HG03039 (cell line): Measurements from ENCODE around the gene NSA2.
"Not testable (repeated sequence)": the region's sequence is repeated elsewhere in the genome, so short reads cannot be mapped to it uniquely, and the experiment has no call there.

Experiments used
- ATAC-seq: cut with Tn5 transposase; IDR thresholded peaks from one replicate; pipeline ENCODE4 v1.9.1; 2021; ENCODE audit warnings: mild to moderate bottlenecking, moderate library complexity; ENCODE audit not compliant: unreplicated experiment

Gene NSA2

GRCh38 chr5:74766849-74767578 lies at the start of gene NSA2, which contains the start of gene GFM2:
NSA2 (plus strand) TSS chr5:74767249; CDS start chr5:74767361, 112 bp downstream.
GFM2 (minus strand) TSS chr5:74767117; CDS start chr5:74763742, 3,375 bp downstream.
- ATAC-seq: peak; percentile 86

DNA sequence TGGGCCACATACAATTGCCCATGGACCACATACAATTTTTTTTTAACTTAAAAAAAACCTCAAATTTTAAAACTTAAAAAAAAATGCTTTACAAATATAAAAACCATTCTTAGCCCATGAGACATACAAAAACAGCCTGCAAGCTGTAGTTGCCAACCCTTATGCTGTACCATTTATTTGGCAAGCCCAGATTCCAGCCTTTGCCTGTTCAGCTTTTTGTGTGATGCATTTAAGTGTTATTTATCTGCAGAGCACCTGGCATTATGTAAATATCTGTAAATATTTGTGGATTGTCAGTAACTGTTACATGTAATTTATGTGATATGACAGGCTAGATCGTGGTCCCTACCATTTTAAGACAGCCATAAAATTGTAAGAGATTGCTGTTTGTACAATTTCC lies 49.5 kb upstream of the NSA2 start:
- no peak for ATAC-seq

- ATAC-seq: no peak
Observed at GRCh38 chr5:74722271-74722670, 44.8 kb upstream of the NSA2 start.

- ATAC-seq: no peak
Observed at GRCh38 chr5:74725331-74725730, 41.7 kb upstream of the NSA2 start.

DNA sequence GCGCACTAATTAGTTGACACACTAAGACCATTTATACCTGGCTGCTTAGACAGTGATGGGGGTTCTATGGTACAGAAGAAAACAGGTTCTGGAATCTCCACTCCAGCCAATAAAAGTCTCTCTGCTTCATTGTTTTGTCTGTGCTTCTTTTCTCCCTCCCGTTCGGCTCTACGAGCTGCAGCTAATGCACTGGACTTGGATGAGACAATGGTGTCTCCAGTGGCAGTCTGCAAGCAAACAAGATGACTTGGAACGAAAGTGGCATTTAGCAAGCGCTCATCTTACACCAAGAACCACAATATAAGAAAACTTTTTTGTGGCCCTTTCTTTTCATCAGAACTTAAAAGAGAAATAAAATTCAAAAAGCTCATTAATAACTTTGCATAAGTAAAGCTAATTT lies 30.3 kb upstream of the NSA2 start:
- ATAC-seq: no peak

DNA sequence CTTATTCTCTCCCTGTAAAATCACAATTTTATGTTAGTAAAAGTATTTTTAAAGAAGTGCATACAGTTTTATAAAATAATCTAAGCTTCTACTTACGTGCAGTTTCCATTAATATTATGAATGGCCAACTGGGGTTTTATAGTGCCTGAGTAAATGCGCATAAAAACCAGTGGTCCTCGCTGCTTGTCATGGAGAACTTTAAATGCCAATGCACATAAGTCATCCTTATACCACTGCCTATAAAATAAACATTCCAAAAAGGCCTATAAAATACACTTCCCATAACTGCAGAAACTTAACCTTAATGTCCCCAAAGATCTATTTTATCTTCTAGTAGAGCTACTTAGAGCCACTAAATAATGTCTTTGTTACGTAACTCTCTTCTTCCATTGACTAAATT lies 28.6 kb upstream of the NSA2 start:
- no peak for ATAC-seq

GRCh38 chr5:74748742-74749141 lies 18.3 kb upstream of the NSA2 start:
- ATAC-seq: not testable (repeated sequence)

DNA sequence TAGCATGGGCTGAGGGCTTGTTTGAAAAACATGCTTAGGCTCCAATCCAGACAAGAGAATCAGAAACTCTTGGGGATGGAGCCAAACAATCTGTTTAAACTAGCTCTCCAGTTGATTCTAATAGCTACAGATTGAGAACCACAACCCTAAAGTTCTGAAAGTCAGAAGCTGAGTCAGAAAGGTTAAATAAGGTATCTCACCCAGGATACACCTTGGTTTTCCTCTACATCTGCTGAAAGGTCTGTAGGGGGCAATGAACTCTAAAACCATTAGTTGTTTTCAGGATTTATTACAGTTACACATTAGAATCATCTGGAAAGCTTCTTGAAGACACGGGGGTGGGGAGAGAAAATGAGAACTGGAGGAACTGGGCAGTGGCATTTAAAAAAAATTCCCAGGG lies 5.8 kb upstream of the NSA2 start:
- ATAC-seq: no peak

GRCh38 chr5:74762599-74762998 lies 4.5 kb upstream of the NSA2 start:
- ATAC-seq: no peak

GRCh38 chr5:74763504-74763903 lies 3.5 kb upstream of the NSA2 start:
- no peak for ATAC-seq

GRCh38 chr5:74765201-74765600 lies 1.8 kb upstream of the NSA2 start:
- ATAC-seq: no peak

DNA sequence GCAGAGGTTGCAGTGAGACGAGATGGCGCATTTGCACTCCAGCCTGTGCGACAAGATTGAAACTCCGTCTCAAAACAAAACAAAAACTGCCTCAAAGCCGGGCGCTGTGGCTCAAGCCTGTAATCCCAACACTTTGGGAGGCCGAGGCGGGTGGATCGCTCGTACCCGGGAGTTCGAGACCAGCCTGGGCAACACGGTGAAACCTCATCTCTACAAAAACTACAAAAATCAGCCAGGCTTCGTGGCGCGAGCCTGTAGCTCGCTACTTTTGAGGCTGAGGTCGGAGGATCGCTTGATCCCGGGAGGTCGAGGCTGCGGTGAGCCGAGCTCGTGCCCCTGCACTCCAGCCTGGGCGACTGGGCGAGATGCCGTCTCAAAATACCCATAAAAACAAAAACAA lies 1.1 kb upstream of the NSA2 start:
- no peak for ATAC-seq

DNA sequence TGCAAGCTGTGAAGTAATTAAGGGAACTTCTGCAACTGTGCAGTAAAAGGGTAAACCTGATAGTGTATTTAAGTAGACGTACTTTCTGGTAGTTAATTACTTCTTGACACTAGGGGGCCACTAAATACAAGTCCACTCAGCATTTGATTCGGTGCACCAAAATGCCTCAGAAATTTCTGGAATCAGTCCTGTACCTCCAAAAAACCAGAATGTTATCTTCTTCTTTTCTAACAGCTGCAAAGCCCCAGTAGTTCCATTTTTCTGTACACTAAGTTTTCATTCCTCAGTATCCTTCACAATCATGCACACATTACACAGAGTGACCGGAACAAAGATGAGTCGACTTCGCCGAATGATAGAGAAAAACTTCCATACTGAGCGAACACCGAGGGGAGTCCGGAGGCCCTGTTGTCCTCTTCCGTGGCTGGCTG lies 616 bp upstream of the NSA2 start:
- no peak for ATAC-seq

- peak; percentile 19 for ATAC-seq
Observed at GRCh38 chr5:74767579-74767913, 497 bp downstream of the NSA2 start.

GRCh38 chr5:74772359-74772758 lies 5.3 kb downstream of the NSA2 start:
- ATAC-seq: no peak

DNA sequence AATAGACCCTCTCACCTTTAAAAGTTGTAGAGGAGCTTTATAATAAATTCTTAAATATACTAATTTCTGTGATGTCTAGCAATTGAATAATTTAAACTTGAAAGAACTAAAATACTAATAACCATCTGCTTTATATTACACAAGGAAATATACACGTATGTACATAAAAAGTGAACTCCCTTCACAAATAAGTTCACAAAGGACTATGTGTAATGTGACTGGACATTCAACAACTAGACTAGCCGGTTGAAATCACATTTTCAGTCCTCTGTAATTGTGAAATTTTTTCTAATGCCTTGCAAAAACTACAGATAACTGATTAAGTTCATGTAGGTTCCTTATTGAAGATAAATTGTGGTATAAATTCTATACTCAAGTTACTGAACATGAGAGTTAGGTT lies 11.6 kb downstream of the NSA2 start:
- ATAC-seq: no peak

DNA sequence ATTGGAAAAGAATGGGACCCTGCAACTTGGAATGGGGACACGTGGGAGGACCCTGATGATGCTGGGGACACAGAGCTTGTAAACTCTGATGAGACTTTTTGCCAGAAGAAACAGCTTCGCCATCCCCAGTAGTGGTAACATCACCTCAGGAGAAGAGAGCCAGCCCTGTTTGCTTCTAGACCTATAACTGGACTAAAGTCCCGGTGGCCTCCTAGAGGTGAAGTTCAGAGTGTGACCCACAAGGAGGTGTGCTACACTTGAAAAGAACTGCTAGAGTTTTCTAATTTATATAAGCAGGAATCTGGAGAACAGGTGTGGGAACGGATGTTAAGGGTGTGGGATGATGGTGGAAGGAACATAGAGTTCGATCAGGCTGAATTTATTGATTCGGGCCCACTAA lies 19.8 kb downstream of the NSA2 start:
- no peak for ATAC-seq

- no peak for ATAC-seq
Observed at GRCh38 chr5:74787424-74787823, 20.4 kb downstream of the NSA2 start.

GRCh38 chr5:74791669-74792068 lies 24.6 kb downstream of the NSA2 start:
- ATAC-seq: not testable (repeated sequence)

- ATAC-seq: no peak
Observed at GRCh38 chr5:74798977-74799911, 32.2 kb downstream of the NSA2 start.

DNA sequence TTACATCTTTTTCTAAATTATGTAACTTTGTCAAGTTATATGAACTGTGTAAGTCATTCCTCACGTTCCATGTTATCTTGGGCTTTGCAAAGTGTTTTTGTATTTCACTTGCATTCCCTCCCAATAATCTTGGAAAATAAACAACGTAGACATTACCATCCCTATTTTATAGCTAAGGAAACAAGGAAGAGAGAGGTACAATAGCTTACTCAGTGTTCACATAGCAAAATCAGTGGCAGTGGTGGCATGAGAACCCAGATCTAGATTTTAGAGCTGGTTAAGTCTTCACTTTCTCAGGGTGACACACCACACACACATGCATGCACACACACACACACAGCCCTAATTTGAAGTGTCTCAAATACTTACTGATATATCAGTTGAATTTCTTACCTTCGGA lies 34.1 kb downstream of the NSA2 start:
- no peak for ATAC-seq

- ATAC-seq: no peak
Observed at GRCh38 chr5:74801941-74802340, 34.9 kb downstream of the NSA2 start.
